ENCODE results near the gene HBEGF. TPM values are rescaled to one million over a fixed set of nuclear protein-coding genes. Genes with fewer than 3 reads are reported as not detected.

HBEGF gene
- total RNA-seq, 1 experiment from 2014 or later = 2.4 TPM

DNA sequence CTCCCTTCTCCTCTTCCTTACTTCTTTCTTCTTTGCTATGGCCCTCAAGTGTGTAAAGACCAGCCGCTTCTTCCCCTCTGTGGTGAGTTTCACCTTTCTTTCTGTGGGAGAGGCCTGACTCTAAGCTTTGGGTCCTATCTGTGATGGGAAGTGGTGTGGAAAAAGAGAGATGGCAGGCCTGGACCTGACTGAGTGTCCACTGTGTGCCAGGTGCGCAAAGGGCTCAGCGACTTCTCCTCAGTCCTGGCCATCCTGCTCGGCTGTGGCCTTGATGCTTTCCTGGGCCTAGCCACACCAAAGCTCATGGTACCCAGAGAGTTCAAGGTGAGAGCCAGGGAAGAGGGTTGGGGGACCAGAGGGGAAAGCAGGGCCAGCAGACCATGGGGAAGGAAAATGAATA lies 19.5 kb upstream of the HBEGF start:
- H3K4me1 Mint-ChIP-seq = peaks cover 7 to 14% of the 10 kb centered on the region in 2 experiments
- H3K4me3 Mint-ChIP-seq = no peak overlapping the region
- H3K23ac ChIP-seq (ENCODE audit: insufficient read length, low read depth, low read length) = no peak overlapping the region
- TF ChIP-seq CTCF (conservative IDR thresholded peaks at IDR 0.05) = no peak
- WGBS (ENCODE audit: extremely low coverage, insufficient read length, low lambda C conversion rate) = no CpG with 5 or more reads among the region's 4 CpGs
- no peak overlapping the region for H2BK5ac ChIP-seq (ENCODE audit: insufficient read length, low read length)
- no peaks in the 10 kb centered on the region; the same call in 1 of the 2 replicates for H3K4me1 ChIP-seq (ENCODE audit: insufficient read depth, low read length)
- no peak overlapping the region for H2BK120ac ChIP-seq (ENCODE audit: low read depth, low read length, poor library complexity, severe bottlenecking)
- no peak overlapping the region for H3K4me2 ChIP-seq (ENCODE audit: insufficient read depth, insufficient read length, low read length)
- peaks cover 4% of the 10 kb centered on the region for H3K23me2 ChIP-seq (ENCODE audit: insufficient read length, low read depth, low read length, poor library complexity, severe bottlenecking)
- no peak for DNase-seq
- no peaks in the 10 kb centered on the region for H4K20me1 ChIP-seq (ENCODE audit: control insufficient read depth, insufficient read depth, insufficient read length)
- H3K18ac ChIP-seq (ENCODE audit: insufficient read length, low read depth, low read length) = no peak overlapping the region
- no peak overlapping the region for H2AFZ ChIP-seq (ENCODE audit: low read length)
- H3T11ph ChIP-seq (ENCODE audit: low read length) = no peak overlapping the region
- H3K79me1 ChIP-seq (ENCODE audit: insufficient read depth, low read depth, low read length, poor library complexity, severe bottlenecking) = no peaks in the 10 kb centered on the region
- no peak overlapping the region for H3K14ac ChIP-seq (ENCODE audit: insufficient read depth, low read length)
- H4K5ac ChIP-seq (ENCODE audit: insufficient read length, low read depth, low read length) = no peak overlapping the region
- H2BK12ac ChIP-seq (ENCODE audit: insufficient read length, low read depth, low read length) = no peak overlapping the region
- no peak overlapping the region for H3K56ac ChIP-seq (ENCODE audit: insufficient read length, low read depth, low read length)
- no peaks in the 10 kb centered on the region for H3K36me3 Mint-ChIP-seq (ENCODE audit: insufficient read depth in 1 of 3, low read depth in 3 of 3)
- H2AK5ac ChIP-seq (ENCODE audit: insufficient read length, low read length) = no peak overlapping the region
- no peak overlapping the region for H3K9ac ChIP-seq (ENCODE audit: extremely low read depth, insufficient read length, low read length)
- no peaks in the 10 kb centered on the region for H3K9me3 ChIP-seq (ENCODE audit: control insufficient read depth, low read depth, low read length)
- peaks cover 10% of the 10 kb centered on the region for H3K27me3 Mint-ChIP-seq (ENCODE audit: low read depth)
- H3K9me3 Mint-ChIP-seq = no peaks in the 10 kb centered on the region
- no peak overlapping the region for H2BK20ac ChIP-seq (ENCODE audit: low read depth, low read length, poor library complexity, severe bottlenecking)
- no peak overlapping the region for H3K27ac ChIP-seq (ENCODE audit: insufficient read length, low read depth, low read length)
- H4K91ac ChIP-seq (ENCODE audit: insufficient read length, low read depth, low read length) = no peak overlapping the region
- H3K27ac Mint-ChIP-seq = no peak overlapping the region
- H3K4ac ChIP-seq (ENCODE audit: low read depth, low read length) = no peak overlapping the region
- no peaks in the 10 kb centered on the region for H3K27me3 ChIP-seq (ENCODE audit: insufficient read depth, low read length)
- H2BK15ac ChIP-seq (ENCODE audit: low read depth, low read length) = no peak overlapping the region
- no peak overlapping the region for H4K8ac ChIP-seq (replicated peaks; ENCODE audit: insufficient read length, low read depth, low read length)
- H3K79me2 ChIP-seq (ENCODE audit: insufficient read depth, low read length) = no peaks in the 10 kb centered on the region

Measured in H9 (cell line).